GM21576 (cell line): ENCODE measurements around the gene DGAT2L6.
"Not testable (repeated sequence)": the region's sequence is repeated elsewhere in the genome, so short reads cannot be mapped to it uniquely, and the experiment has no call there.

ENCODE experiments used
- ATAC-seq: cut with Tn5 transposase; IDR thresholded peaks from one replicate; pipeline ENCODE4 v1.9.1; 2021; ENCODE audit warnings: mild to moderate bottlenecking, moderate library complexity; ENCODE audit not compliant: unreplicated experiment

DGAT2L6 gene

DNA sequence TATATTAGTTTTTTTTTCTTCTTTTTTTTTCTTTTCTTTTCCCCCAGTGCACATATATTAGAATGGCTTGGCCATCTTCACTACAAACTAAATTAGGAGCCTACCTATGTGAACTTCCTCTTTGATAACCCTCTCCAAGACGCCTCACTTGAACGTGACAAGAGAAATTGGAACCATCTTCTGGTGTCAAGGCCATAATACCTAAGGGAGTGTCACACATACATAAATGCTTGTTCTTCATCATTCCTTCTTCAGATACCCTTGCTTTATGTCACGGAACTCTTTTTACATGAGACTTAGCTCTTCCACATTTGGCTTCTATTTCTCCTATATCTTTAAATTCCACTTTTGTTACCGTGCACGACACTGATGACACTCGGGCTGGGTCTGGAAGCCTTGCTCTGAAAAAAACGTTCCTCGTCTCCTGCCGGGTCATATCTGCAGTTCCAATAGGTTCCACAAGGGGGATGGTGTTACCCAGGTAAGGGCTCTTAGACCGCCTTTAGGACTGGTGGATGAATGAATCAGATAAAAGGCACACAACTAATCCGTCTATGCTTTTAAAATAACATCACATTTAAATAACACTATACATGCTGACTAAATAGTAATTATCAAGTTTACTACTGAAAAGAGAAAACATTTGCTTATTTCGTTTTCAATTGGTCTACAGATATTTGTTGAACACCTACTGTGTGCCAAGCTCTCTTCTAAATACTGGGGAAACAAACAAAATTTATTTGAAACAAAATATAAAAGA lies 19.9 kb downstream of the DGAT2L6 start:
- peak; percentile 85 for ATAC-seq

DNA sequence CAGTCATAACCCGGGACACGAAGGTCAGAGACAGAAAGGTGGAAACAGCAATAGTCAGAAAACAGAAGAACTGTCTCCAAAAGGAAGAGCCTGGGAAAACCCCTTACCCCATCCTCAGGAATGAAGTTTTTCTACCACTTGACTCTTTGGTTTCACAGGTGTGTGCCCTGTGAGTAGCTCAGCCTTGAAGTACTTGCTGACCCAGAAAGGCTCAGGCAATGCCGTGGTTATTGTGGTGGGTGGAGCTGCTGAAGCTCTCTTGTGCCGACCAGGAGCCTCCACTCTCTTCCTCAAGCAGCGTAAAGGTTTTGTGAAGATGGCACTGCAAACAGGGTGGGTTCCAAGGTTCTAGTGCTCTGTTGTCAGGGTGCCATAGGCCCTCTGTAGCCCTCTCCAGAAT lies 24.4 kb downstream of the DGAT2L6 start:
- ATAC-seq = no peak

DNA sequence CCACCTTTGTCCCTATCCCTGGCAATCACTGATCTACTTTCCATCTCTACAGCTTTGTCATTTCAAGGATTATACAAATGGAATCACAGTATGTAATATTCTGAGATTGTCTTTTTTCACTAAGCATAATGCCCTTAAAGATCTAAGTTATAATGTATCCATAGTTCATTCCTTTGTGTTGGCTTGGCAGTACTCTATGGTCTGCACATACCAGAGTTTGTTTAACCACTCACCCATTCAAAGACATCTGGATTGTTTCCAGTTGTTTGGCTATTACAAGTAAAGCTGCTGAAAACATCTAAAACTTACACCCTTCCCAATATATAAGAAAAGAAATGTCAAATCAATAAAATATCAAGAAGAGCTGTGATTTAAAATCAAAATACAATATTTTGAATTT lies 31.2 kb downstream of the DGAT2L6 start:
- no peak for ATAC-seq

DNA sequence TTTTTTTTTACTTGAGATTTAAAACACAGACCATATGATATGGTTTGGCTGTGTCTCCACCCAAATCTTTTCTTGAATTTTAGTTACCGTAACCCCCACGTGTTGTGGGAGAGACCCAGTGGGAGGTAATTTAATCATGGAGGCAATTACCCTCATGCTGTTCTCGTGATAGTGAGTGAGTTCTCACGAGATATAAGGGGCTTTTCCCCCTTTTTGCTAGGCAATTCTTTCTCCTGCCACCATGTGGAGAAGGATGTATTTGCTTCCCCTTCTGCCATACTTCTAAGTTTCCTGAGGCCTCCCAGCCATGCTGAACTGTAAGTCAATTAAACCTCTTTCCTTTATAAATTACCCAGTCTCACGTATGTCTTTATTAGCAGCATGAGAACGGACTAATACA lies 32.3 kb downstream of the DGAT2L6 start:
- not testable (repeated sequence) for ATAC-seq

DNA sequence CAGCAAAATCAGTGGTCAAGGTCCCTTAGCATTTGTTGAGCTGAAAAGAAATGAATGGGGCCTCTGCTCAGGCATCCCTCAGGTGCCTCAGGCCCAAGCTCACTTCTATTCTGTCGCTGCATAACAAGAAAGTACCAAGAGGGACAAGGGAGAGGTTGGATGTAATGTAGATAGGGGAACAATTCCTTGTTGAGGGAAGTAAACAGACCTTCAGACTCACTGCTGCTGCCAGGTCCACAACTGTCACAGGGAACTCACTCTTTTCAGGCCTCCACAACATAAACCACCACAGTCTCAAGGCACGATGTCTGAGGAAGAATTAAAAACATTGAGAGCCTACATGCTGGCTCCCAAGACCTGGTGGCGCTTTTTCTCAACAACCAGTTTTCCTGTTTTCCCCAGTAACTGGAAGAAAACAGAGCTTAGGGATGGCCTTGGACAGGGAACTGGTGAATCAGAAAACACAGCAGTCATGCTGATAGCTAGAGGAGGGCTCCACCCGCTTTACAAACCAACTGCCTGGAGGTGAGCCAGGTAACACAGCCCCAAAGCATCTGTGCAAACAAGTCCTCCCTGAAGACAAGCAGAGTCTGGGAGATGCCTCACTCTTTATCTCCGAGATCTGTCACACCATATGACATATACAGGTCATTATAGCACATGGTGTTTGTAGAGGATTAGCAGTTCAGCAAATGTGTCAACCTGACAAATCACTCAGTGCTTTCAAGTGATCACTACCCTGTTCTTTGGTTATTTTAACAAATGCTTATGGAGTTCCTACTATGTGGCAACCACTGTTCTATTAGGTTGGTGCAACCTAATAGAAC lies 42.9 kb downstream of the DGAT2L6 start:
- no peak for ATAC-seq

DNA sequence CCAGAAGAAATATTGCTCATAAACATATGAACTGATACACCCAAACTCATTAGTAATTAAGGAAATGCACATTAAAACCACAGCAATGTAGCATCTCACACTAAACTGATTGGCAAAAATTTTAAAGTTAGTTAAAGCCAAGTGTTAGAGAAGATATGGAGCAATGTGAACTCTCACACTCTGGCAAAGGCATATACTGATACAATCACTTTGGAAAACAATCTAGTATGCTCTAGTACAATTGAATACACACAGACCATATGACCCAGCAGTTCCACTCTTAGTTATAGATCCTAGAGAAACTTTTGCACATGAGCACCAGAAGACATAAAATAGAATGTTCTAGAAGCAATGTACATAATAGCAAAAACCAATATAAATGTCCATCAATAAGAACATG lies 48.8 kb downstream of the DGAT2L6 start:
- ATAC-seq = no peak

DNA sequence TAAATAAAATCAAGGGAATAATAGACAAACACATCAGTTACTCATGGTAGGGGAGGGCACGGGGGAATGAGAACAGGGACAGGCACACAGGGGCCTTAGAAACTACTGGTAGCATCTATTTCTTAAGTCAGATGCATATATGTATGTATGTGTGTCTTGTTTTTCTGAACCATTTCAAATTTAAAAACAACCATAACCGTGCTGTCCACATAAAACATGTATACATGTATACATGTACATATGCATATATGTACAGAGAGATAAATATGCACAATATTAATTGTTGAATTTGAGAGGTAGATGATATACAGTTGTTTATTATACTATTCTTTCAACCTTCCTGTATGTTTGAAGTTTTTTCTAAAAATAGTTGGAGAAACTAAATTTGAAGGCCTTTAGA lies 49.4 kb downstream of the DGAT2L6 start:
- ATAC-seq = no peak

DNA sequence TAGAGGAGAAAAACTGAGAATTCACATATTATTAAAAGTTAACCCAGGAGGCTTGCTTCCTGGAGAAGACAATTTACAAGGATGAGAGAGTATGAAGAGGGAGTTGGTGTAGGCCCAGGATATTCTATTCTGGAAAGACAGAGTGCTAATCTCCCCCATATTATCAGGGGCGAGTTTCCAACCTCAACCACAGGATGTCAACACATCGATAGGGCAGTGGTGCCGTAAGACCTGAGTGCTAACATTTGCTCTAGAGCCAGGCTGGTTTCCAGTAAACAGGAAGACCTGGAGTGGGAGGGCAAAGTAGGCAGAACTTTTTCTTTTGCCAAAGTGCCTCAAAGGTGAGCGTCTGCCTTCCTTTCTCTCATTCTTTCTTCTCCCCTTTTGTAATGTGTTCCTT lies 54.4 kb downstream of the DGAT2L6 start:
- no peak for ATAC-seq

DNA sequence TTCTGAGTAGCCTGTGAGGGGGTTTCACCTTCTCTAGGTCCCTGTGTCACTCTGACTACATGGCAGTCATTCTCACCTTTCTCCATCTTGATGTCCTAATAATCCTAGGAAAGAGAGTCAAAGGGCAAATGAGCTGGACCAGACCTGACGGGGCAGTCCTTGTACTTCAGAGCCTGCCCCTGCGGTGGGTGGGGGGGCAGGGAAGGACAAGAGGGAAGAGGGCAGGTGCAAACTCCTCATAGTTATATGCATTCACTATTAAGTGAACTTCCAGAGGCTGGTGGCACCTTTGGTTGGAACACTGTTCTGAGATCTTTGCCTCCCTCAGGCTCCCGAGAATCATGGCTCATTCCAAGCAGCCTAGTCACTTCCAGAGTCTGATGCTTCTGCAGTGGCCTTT lies 57.1 kb downstream of the DGAT2L6 start, which contains the start of gene AWAT1:
Gene AWAT1, plus strand, starts transcription at position 301 of the 400 bp plus-strand sequence. Its CDS starts 41 bp downstream, at position 342.
- ATAC-seq = no peak

DNA sequence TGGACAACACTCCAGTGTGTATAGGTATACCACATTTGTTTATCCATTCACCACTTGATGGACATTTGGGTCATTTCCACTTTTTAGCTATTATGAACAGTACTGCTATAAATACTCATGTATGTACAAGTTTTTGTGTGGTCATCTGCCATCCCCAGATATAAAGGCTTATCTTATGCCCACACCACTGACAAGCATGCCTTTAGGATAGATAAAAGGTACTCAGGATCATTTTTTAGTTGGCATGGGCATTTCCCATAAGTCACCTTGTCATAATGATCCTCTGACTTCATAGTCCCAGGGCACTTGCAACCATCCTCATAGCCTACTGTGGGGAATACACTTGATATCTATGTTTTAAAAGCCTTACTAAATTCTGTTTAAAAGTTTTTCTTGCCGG lies 63.5 kb downstream of the DGAT2L6 start:
- ATAC-seq = no peak

DNA sequence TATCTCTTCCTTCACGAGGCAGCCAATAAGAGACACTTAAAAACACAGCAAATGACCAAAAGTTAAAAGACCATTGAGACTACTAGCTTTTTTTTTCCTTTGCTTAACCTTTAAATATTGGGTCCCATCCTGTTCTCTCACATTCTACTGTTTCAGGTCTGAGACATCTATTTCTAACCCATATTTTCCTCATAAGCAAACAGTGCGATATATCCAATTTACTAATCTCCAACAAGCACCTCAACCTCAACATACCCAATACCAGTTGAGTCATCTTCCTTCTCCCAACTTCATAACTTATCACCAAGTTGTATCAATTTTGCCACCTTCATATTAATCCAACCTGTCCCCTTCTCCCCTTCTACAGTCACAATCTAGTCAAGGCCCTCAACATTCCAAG lies 64.2 kb downstream of the DGAT2L6 start:
- ATAC-seq = no peak

DNA sequence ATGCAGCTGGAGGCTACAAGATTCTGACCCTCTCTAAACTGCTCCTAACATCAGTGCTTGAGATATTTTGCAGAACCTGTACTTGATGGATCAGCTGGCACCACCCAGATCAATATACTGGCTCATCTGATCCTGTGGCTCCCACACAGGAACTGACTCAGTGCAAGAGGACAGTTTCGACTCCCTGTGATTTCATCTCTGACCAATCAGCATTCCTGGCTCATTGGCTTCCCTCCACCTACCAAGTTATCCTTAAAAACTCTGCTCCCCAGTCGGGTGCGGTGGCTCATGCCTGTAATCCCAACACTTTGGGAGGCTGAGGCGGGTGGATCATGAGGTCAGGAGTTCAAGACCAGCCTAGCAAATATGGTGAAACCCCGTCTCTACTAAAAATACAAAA lies 66.3 kb downstream of the DGAT2L6 start:
- not testable (repeated sequence) for ATAC-seq

DNA sequence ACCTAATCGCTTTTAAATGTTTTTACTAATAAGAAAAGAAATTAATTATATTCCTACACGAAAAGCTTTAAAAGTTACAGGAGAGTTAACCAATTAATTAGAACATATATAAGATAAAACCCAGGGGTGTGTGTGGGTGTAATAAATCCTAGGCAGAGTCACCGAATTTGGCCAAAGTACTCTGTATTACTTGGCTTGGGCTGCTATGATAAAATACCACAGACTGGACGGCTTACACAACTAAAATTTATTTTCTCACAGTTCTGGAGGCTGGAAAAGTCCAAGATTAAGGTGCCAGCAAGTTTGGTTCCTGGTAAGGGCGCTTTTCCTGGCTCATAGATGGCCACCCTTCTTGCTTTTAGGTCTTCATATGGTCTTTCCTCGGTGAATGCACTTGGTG lies 67.6 kb downstream of the DGAT2L6 start:
- no peak for ATAC-seq

DNA sequence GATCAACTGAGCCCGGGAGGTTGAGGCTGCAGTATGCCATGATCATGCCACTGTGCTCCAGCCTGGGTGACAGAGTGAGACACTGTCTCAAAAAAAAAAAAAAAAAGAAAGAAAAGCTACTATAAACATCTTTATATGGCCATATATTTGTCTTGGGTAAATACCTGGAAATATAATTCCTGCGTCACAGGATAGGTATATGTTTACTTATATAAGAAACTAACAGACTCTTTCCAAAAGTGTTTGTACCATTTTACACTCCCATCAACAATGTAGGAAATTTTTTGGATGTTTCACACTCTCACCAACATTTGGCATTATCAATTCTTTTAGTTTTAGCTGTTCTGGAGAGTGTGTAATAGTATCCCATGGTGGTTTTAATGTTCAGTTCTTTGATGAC lies 70.0 kb downstream of the DGAT2L6 start:
- ATAC-seq = no peak

DNA sequence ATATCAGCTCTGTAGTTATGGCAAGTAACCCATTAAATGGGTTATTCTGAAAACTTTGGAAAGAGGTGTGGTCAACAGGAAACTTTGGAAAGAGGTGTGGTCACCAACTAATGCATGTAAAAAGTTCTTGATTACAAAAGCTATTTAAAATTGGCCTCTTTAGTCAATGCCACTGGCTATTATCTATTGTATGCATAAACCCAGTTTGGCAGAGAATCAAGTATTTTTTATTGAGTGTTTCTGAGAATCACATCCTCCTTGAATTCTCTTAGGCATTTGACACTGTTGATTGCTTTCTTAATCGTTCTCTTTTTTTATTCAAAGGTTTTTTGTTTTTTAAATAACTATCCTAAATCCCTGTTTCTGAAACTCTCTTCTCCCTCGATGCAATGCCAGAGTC lies 75.2 kb downstream of the DGAT2L6 start:
- no peak for ATAC-seq

DNA sequence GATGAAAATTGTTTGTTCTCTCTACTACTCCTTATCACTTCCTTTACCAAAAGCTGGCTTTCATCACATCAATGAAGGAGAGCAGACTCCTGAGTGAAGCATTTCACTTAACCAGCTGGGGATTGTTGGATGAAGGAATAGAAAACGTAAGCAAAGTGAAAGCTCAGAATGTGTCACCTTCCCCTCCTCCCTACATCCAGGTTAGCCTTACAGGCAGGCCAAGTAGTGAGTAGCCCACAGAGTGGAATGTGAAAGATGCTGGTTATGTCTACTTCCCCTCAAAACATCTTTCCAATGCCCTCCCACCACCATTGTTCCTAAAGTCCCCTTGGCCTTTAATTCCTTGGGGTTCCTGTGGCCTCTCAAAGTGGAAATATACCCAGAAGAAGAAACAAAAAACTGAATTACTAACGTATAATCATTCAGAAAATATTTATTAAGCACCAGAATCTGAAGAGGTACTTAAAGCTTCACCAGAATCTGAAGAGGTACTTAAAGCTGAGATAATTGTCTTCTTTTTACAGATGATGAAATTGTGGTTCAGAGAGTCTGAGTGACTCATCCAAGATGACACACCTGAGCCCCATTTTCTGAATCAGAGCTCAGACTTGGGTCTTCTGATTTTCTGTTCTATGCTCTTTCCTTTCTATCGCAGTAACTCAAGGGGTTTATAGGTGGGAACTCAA lies 76.2 kb downstream of the DGAT2L6 start:
- ATAC-seq = no peak

DNA sequence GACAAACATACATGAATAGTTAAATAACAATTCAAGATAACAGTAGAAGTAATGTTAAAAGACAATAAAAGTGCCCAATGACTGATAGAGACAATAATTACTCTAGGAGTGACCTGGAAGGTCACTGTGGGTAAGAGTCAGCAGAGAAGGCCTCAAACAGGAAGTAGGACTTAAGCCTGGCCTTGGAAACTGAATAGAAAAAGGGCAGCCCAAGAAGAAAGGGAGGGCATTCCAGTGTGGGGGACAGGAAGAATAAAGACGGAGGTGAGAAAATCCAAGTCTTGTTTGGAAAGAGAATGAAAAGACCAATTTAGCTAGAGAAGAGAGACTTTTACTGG lies 76.7 kb downstream of the DGAT2L6 start:
- no peak for ATAC-seq

DNA sequence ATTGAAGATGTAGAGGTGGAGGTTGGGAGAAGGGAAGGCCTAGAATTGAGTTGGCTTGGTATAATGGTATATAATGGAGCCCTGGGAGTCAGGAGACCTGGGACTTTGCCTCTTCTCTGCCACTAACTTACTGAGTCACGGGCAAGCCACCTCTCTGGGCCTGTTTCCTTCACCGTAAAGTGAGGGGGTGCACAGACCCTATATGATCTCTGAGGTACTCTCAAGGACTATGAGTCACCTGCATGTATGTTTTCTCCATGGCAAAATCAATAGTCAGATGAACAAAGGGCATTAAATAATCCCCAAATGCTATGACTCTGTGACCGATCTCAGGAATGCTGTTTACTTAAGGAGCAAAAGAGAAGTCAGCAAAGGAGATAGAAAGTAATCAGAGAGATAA lies 77.6 kb downstream of the DGAT2L6 start:
- no peak for ATAC-seq
